Measurements from ENCODE around the gene SPTBN1.

The SPTBN1 gene

DNA sequence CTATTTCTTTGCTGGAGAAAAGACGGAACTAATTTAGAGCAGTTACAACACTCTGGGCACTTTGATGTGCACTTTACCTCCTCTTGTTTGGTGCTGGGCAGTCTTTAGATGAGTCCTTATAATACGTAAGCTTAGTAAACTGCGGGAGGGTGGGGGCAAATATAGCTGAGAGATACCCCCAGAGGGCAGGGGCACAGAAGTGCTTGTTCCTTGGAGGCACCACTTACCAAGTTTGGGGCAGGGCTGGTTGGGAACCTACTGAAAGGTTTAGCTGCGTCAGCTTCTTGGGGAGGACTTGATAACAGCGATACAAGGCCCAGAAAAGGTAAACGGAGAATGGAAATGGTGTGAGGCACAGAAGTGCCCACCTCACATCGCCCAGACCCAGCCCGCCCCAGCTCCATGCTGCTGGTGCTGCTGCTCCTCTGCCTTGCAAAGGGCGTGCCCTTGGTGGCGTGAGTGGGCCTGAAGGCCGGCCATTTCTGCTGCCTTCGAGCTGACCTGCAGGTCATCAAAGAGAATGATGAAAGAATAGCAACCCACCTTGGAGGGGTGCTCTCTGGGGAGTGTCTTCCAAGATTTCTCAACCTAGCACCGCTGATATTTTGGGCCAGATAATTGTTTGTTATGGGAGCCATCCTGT, 139.2 kb downstream of the SPTBN1 start:
- no peak for DNase-seq

DNA sequence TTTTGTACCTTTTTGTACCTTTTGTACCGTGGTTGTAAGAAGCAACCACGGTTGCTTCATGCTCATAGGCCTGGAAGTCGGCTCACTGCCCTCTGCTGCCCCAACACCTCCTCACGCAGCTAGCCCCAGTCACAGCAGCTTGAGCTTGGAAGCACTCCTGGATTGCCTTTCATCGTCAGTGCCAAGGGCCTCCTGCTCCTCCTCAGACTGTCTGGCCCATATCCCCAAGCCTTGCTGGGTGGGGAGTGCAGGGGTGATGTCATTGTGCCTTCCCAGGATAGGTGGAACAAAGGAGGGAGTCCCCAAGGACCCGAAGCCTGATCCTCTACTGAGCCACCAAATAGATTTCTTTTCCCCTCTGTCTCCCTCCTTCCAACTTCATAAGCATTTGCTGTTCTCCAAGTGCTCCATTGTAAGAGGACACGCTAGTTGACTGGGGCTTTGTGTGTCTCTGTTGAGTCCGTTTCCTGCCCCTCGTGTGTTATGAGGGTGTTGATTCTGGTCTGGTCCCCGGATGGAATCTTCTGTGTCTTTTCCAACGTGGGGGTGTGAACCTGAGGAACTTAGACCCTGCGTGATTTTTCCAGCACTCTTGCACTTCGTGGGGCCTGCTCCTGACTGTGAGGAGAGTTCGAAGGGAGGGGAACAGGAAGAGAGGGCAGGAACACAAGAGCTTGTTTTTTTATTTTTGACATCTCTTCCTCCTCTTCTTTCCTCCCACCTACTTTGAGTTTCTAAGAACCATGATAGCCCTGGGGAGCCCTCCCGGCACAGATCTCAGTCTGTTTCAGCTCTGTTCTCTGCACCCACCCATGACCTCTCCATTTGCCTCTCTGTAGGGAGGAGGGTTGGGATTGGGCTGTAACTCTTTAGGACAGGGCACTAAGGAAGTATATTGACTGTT, 140.1 kb downstream of the SPTBN1 start:
- no peak for DNase-seq

DNA sequence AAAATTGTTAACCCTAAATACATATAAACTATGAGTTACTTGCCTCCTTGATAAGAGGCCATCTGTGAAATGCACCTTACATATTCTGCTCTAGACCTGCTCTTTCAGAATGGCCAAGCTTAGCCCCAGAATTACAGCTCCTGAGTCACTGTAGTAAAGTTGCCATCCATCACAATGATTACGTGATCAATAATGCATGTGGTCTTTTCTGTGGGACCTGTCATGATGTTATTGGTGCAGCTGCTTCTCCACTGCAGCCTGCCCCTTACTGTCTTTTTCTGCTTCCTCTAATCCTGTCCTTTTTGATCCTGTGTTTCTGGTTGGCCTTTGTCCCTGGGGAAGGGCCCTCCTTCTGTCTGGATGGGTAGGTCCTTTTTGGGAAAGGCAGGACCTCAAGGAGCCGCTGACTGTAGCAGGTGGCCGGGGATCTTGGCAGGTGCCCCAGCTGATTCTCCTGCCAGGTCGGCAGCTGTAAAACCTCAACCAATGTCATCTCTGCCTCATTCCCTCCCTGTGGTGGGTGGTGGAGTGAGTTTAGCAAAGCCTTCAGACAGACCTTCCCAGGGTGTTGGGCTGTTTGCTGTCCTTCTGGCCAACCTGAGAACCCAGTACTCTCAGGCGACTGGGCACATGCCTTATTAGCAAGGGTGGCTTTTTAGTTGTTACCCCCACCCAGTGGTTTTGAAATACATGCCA, 141.2 kb downstream of the SPTBN1 start:
- DNase-seq = peak; percentile 25

DNA sequence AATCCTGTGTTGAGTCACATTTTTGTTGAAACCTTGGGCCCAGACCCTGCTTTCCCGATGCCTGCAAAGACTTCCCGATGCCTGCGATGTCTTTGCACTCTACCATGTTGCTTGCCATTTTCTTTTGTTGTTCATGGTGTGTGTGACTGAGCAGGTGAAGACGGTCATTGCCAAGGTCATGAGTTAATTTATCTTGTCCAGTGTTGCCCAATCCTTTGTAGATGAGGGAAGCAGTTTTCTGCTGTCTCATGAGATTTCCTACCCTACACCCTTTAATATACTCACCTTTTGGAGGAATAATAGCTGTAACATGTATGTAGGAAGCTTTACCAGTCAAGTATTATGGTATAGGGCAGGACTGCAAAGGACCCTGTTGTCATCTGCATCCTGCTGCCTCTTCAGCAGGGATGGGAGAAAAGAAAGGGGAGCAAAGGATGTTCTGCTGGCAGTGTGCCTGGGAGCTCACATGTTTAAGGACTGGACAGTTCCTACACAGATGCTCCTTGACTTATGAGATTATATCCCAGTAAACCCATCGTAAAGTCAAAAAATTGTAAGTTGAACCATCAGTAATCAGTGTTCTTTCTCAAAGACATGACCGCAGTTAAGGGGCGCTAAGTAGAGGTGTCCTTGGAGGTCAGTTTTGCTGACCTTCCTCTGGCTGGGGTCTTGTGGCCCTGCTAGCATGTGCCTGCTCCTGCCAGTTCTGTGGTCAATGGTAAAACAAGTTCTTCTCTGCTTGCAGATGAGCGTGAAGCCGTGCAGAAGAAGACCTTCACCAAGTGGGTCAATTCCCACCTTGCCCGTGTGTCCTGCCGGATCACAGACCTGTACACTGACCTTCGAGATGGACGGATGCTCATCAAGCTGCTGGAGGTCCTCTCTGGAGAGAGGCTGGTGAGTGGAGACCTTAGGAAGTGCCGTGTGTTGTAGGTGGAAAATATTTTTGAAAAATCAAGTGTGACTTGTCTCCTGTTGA, 142.5 kb downstream of the SPTBN1 start:
- no peak for DNase-seq

DNA sequence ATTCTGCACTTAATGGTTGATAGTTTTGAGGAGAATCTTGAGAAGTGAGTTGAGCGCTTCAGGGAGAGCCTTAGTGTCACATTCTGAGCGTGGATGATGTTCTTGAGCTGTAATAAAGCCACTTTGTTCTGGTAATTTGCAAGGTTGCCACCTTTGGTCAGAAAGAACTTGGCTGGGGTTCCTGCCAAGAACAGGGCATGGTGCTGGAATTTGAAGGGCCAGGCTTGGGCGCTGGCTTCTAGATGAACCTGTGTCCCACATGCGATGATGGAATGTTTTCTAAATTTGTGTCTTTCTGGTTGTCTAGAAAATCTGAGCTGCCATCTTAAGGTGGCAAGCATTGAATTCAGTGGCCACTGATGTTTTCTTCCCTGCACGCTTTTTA, 143.2 kb downstream of the SPTBN1 start:
- DNase-seq = no peak

DNA sequence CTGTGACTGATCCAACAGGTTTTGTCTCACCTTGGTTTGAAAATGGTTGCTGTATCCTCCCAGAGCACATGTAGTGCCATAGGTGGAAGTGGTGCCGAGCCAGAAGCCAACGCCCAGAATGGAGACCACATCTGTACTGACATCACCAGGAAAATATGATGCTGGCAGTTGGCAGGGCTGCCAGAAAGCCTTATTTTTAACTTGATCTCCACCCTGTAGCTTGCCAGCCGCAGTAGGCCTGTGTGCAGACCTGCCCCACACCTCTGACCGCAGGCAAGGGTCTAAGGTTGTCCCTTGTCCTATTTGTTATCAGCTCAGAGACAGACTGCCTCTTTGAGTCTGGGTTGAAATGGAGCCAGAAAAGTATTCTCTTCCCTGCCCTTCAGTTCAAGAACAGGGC, 143.8 kb downstream of the SPTBN1 start:
- DNase-seq = peak; percentile 43

DNA sequence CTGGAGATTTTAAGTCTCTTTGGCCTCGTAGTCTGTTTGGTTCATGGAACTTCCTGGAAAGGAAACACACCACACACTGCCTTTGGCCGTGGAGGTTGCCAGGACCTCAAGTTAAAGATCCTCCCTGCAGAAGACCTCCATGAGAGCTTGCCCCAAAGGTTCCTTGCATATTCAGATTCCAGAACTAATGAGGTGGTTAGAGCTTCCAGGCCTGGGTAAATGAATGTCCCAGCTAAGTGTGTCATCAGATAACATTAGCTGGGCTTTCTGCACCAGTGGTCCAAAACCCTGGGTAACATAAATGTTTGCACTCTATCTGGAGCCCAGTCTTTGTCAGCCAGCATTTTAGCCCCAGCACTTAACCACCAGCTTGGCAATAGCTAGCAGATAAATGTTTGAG, 145.2 kb downstream of the SPTBN1 start:
- no peak for DNase-seq

DNA sequence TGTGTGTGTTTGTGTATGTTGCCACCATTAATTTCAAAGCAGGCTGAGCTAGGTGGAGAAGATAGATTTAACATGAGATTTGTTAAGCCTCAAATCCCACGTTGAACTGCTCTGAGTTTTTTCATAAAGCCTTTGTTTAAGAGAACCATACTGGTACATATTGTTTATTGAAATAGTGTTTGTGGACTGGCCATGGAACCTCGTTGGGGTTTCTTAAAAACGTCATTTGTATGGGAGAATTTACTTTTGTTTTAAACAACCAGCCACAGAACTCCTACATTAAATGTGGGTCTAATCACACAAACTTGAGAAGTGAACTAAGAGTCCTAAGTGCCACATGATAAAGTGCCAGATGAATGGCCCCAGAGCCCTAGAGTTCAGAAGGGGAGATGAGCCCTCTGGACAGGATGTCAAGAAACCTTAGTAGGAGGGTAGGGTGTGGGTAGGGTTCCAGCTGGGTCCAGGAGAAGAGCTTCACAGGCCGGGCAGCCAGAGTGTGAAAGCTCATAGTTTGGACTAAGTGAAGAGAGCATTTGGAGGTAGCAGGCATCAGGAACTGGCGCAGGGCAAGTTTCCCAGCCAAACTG, 146.7 kb downstream of the SPTBN1 start:
- DNase-seq = no peak

DNA sequence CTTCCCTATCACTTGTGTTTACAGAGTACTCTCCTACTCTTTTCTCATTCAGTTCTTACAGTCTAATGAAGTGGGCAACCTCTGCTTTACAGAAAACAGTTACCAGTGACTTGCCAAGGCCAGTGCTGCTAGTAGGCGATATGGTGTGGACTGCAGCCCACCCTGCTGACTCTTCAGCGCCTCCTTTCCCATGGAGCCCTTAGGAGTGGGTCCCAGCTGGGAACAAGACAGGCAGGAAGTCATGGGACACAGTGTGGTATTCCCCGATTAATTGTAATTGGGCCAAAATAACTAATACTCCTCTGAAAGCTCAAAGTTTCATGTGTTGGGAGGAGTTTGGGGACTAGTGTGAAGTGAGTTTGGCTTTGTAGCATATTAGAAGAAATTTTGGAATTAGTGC, 147.2 kb downstream of the SPTBN1 start:
- no peak for DNase-seq

DNA sequence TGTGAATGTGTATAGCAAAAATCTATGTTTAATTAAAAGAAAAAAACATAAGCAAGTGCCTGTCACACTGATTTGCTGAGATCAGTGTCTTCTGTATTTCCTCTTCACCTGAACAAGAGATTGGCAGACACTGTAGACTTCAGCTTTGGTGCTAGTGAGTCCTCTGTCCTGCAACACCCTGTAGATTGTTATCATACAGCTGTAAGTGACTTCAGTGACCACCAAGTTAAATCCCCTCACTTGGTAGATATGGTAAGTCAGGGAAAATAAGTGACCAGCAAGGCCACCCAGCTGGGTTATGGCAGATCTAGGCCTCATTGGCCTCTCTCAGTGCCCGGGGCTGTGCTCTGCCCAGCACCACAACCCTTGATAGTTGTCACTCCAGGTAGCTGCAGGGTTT, 147.7 kb downstream of the SPTBN1 start:
- no peak for DNase-seq

DNA sequence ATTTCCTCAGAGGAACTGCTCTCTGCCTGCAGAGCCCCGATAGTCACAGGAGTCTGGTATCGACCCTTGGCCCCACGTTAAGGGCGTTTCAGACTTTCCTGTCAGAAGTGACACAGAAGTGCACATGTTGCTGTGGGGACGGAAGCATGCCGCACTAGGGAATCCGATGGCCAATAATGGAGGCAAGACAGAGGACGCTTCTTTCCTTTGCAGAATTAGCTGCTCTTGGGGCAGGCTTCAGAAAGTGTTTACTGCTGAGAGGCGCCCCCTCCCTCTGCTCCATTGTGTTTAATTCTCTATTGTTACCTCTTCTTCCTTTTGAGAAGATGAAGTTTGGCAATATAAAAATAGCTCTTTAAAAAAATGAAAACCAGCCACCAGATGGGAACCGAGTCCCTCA, 148.7 kb downstream of the SPTBN1 start:
- no peak for DNase-seq

DNA sequence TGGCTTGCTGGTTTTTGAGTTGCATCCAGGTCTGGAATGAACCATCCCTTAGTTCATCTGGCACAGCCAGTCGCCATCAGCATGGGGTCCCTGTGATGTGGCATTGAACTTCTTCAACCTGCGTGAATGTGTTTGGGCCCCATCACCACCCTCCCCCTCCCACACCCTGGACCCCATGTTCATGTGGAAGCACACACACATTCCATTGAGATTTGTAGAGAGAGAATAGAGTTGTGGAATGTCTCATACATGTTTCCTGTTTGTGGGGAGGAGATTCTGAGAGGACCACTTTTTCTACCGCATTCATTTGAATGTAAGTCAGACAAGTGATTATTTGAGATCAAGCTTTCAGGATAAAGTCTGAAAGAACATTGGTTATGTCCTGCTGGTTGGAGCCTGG, 149.7 kb downstream of the SPTBN1 start:
- DNase-seq = no peak

DNA sequence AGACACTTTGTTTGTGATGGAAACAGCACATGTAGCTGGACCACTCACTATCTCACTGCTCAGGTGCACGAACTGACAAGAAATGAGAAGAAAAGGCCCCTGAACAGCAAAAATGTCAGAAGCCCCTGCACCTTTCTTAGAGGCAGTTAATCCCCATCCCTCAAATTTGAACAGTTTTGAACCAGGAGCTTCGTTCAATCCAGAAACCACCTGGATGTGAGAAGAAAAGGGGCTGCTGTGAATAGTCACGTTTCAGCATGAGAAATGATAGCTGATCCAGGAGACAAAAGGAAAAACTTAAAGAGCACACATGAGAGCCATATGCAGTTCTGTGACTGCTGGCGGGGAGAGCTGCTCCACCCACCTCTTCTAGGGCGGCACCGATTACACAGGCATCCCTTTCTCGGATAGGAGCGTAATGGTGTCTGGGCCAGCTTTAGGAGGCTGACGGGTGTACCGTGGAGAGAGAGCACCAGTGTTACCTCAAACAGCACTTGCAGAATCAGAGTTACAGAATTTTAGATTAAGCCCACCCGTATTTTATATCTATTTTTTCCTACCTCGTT, 150.3 kb downstream of the SPTBN1 start:
- DNase-seq = peak; percentile 44

DNA sequence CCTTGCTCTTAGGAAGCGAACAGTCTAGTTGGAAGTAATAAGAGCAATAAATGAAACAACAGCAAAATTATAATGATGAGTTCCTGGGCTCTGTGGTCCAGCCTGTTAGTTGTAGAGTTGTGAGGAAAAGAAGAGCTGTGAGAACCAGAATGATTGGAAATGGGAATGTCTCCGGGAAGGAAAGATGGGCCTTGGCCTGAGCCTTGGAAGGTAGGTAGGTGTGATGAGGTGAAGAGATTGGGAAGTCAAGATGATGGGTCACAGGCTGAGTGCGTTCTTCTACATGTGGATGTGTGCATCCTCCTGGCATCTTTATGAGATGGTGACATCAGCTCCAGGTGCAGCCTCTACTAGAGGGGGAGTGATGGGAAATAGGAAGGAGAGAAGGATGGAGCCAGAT, 152.1 kb downstream of the SPTBN1 start:
- no peak for DNase-seq

DNA sequence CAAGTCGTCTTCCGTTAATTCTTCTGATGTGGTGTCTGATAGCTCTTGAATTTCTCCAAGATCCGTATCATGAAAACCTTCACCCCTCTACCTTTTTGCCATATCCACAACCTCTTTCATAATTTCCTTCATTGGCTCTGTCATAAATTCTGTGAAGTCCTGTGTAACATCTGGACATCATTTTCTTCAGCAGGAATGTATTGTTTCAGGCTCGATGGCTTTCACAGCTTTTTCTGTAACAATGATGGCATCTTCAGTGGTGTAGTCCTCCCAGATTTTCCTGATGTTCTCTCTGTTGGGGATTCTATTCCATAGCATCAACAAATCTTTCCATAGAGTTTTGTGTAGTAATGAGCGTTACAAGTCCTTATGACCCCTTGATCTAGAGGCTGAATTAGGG, 153.1 kb downstream of the SPTBN1 start:
- DNase-seq = no peak

DNA sequence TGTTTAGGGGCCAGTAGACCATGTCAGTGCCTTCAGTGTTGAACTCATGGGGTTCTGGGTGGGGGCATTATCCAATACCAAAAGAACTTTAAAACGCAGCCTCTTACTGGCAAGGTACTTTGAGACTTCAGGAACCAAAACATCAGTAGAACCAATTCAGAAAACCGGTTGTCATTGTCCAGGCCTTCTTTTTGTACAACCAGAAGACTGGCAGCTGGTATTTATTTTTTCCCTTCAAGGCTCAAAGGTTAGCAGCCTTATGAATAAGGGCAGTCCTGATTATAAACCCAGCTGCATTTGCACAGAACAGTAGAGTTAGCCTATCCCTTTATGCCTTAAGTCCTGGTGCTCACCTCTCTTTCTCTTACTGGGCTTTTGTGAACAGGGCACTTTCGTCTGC, 153.5 kb downstream of the SPTBN1 start:
- DNase-seq = no peak

DNA sequence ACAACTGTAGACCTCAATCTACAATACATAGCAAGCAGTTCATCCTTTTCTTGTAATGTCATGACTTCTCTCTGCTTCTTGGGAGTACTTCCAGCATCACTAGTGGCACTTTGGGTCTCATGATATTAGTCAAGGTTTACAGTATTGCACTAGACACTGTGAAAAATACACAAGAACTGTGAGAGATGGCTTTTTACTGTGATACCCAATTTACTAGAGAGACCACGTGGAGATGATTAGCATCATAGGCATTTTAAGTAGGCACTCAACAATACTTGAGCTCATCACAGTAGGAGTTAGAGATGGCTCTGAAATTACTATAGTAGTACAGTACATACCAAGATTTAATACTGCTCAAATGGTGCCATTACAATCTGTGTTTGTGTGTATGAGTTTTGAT, 154.6 kb downstream of the SPTBN1 start:
- no peak for DNase-seq

DNA sequence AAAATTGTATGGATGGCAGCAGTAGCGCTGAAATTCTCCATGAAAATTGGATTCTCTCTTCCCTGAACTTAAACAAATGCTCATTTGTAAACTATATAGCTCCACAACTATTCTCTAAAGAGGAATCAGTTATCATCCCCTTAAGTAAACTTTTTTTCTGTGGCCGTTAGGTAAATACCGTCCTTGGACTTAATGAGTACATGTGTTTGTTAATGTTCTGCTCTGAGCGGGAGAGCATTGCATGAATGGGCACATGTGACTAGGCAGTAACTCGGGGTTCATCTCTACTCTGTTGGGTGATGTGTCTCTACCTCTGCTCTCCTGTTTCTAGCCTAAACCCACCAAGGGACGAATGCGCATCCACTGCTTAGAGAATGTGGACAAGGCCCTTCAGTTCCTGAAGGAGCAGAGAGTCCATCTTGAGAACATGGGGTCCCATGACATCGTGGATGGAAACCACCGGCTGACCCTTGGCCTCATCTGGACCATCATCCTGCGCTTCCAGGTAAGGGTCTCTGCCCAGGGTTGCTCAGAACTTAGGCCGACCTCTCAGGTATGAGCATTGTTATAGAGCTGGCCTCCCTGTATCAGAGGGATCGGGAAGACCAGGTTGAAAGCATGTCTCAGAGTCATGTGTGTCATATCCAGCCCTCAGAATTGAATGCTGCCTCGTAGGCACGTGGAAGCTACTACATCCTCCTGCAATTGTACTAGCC, 155.9 kb downstream of the SPTBN1 start:
- DNase-seq = no peak

DNA sequence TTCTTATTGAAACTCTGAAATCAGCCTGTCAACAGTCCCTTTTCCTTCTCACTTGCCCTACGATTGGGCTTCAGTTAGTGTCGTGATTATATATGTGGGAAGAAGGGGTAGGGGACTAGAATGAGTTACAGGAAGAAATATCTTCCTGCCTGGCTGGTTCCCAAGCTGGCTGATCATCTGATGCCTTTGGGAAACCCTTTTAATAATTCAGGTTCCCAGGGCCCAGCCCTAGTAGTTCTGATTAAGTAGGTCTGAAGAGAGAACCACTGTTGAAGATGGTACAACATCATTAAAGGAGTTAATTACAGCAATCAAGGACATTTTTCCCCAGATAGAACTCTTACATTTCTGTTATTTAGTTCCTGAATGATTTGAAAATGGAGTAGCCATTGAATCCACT, 157.3 kb downstream of the SPTBN1 start:
- DNase-seq = no peak

DNA sequence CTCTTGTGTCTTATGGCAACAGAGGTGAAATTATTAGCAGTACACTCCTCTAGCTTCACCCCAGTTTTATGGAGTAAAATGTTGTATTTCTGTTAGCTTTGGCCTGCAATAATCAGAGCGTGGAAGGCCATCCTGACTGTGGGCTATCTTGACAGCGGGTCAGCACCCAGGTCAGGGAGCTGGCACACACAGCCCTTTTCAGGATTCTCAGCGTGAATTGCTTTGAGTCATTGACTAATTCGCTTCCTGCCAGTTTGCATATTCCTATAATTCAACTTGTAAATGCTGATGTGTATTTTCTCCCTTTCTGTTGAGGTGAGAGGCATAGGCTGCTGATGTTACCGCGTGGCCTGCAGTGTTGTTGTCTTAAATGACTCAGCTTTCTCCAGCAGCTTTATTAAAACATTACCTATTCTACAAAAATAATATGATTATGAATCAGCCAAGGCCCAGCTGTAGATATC, 157.7 kb downstream of the SPTBN1 start:
- no peak for DNase-seq

DNA sequence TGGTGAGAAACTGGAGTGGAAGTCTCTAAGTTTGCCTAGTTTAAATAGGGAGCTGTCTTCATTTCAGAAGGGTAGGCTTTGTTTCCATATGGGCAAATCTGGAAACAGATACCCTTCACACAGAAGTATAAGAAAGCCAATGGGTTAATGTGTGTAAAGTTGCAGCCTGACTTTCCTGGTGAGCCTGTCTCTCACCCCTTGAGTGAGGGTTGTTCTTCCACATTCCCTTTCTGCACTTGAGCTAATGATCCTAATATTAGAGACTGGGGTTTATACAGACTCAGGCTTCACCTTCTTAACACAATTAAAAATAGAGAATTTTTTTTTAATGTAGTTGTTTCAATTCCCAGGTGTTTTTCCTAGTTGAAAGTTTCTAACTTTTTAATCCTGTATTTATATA, 158.7 kb downstream of the SPTBN1 start:
- no peak for DNase-seq

All from central memory CD4-positive, alpha-beta T cell (primary cell).